GF-D8 (cell line): ENCODE measurements around the gene PLEKHA7.

ENCODE experiments used
- DNase-seq: peaks from one replicate; lab custom pipeline; 2025; lab: John Stamatoyannopoulos, UW

The PLEKHA7 gene

GRCh38 chr11:16786131-16786530 is 228.1 kb downstream of the PLEKHA7 start:
- DNase-seq = no peak

- no peak for DNase-seq
These were observed 228.6 kb downstream of the PLEKHA7 start for GRCh38 chr11:16785520-16786128.

- DNase-seq = no peak
These were observed 229.5 kb downstream of the PLEKHA7 start for GRCh38 chr11:16784666-16785065.

GRCh38 chr11:16784097-16784496 is 230.1 kb downstream of the PLEKHA7 start:
- DNase-seq = no peak

- no peak for DNase-seq
These were observed 230.9 kb downstream of the PLEKHA7 start for GRCh38 chr11:16783321-16783801.

- DNase-seq = no peak
These were observed 232.0 kb downstream of the PLEKHA7 start for GRCh38 chr11:16781936-16782919.

GRCh38 chr11:16780698-16781550 is 233.3 kb downstream of the PLEKHA7 start:
- no peak for DNase-seq

GRCh38 chr11:16780146-16780545 is 234.1 kb downstream of the PLEKHA7 start:
- DNase-seq = no peak

GRCh38 chr11:16779436-16779835 is 234.8 kb downstream of the PLEKHA7 start:
- no peak for DNase-seq

GRCh38 chr11:16778876-16779275 is 235.3 kb downstream of the PLEKHA7 start:
- DNase-seq = no peak

GRCh38 chr11:16778286-16778685 is 235.9 kb downstream of the PLEKHA7 start:
- no peak for DNase-seq

GRCh38 chr11:16777613-16777975 is 236.6 kb downstream of the PLEKHA7 start:
- no peak for DNase-seq

GRCh38 chr11:16776711-16777612 is 237.3 kb downstream of the PLEKHA7 start:
- DNase-seq = no peak

- DNase-seq = no peak
These were observed 238.5 kb downstream of the PLEKHA7 start for GRCh38 chr11:16775614-16776283.

GRCh38 chr11:16774936-16775613 is 239.1 kb downstream of the PLEKHA7 start:
- no peak for DNase-seq

- no peak for DNase-seq
These were observed 240.0 kb downstream of the PLEKHA7 start for GRCh38 chr11:16773981-16774935.

GRCh38 chr11:16772141-16772512 is 242.1 kb downstream of the PLEKHA7 start:
- DNase-seq = no peak

GRCh38 chr11:16771350-16772140 is 242.7 kb downstream of the PLEKHA7 start:
- DNase-seq = no peak
